Erythroblast (primary cell): ENCODE results near the gene GAN.

Source experiments
- GATA1 ChIP-seq: IDR thresholded peaks from 2 replicates; pipeline ENCODE4 v1.6.1; 2011; ENCODE audit warnings: low read depth, mild to moderate bottlenecking, control low read depth, low read length, moderate library complexity
- POLR2A ChIP-seq: IDR thresholded peaks from 2 replicates; pipeline ENCODE4 v1.6.1; 2011; ENCODE audit warnings: mild to moderate bottlenecking, low read length

DNA sequence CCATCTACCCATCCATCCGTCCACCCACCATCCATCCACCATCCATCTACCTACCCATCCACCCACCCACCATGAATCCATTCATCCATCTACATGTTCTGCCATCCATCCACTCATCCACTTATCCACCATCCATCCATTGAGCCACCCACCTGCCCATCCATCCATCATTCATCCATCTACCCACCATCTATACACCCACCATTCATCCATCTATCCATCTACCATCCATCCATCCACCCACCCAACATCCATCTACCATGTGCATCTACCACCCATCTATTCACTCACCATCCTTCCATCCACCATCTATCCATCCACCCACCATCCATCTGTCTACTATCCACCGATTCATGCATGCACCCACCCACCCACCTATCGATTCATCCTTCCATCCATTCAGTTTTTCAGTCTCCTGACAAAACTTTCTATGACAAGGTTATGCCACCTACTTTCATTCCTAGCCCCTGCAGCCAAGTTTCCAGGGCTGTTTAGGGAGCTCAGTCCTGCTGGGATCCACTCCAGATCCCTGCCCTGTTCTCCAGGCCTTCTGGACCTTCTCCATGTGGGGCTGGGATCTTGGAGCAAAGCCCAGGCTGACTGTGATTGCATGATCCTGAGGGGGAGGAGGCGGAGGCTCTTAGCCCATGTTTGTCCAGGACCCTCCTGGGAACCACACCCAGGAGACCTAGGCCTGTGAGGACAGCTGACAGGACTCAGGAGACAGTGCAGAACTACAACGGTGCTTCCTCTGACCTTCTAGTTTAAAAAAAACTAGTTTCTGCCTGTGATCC, 48.9 kb upstream of the GAN start:
- TF ChIP-seq POLR2A, result no peak
- no peak for TF ChIP-seq GATA1
